HL-60 (cell line): ENCODE measurements around the gene LSAMP.

Experiments used
- DNase-seq, 2 experiments: peaks; one replicate each; pipeline ENCODE4 v3.0.0-alpha.2; 2010 to 2020; ENCODE audit warnings: low read depth in 1 of 2, low spot score in 1 of 2
- H3K27ac ChIP-seq: fragments of 250-450 bp; sonication (Bioruptor Pico); replicated peaks from 2 replicates; pipeline ENCODE4 v1.5.1; 2020; ENCODE audit warnings: mild to moderate bottlenecking, moderate library complexity
- H3K27me3 ChIP-seq: fragments of 250-450 bp; sonication (Bioruptor Pico); 2 replicates; pipeline ENCODE4 v1.5.1; 2021; ENCODE audit warnings: mild to moderate bottlenecking, moderate library complexity; ENCODE audit not compliant: insufficient read depth, poor library complexity, severe bottlenecking
- H3K4me3 ChIP-seq: replicated peaks from 2 replicates; pipeline ENCODE4 v1.5.1; 2011; ENCODE audit warnings: mild to moderate bottlenecking, control low read depth, low read length; ENCODE audit not compliant: insufficient read depth
- CTCF ChIP-seq: IDR thresholded peaks from one replicate; pipeline ENCODE4 v1.5.1; 2011; ENCODE audit warnings: low read length, control low read depth, inconsistent platforms; ENCODE audit not compliant: insufficient read depth
- GABPA ChIP-seq: IDR thresholded peaks from 2 replicates; pipeline ENCODE4 v1.6.1; 2012; ENCODE audit warnings: low read depth
- POLR2AphosphoS5 ChIP-seq: IDR thresholded peaks from 2 replicates; pipeline ENCODE4 v1.6.1; 2012; ENCODE audit warnings: low read depth
- REST ChIP-seq: IDR thresholded peaks from 2 replicates; pipeline ENCODE4 v1.6.1; 2012; ENCODE audit warnings: low read depth; ENCODE audit not compliant: insufficient replicate concordance
- SPI1 ChIP-seq: IDR thresholded peaks from 2 replicates; pipeline ENCODE4 v1.6.1; 2012; ENCODE audit warnings: low read depth, mild to moderate bottlenecking, borderline replicate concordance

Gene LSAMP

GRCh38 chr3:116354382-116354781, 90.9 kb downstream of the LSAMP start:
- DNase-seq = no peak
- TF ChIP-seq GABPA = no peak
- TF ChIP-seq CTCF = no peak
- no peak for TF ChIP-seq SPI1
- TF ChIP-seq REST = no peak
- no peak for TF ChIP-seq POLR2AphosphoS5
- Histone ChIP-seq H3K27ac (no peak overlapping the region), H3K4me3 (no peak overlapping the region), H3K27me3 (no peaks in the 10 kb centered on the region)

GRCh38 chr3:116350119-116350733, 95.1 kb downstream of the LSAMP start:
- no peak overlapping the region for H3K4me3 ChIP-seq
- DNase-seq = no peak
- TF ChIP-seq SPI1 (no peak), GABPA (no peak), CTCF (no peak), POLR2AphosphoS5 (no peak), REST (no peak)
- no peak overlapping the region for H3K27ac ChIP-seq
- no peaks in the 10 kb centered on the region for H3K27me3 ChIP-seq

- no peak overlapping the region for H3K4me3 ChIP-seq
- TF ChIP-seq POLR2AphosphoS5 (no peak), REST (no peak), SPI1 (no peak), GABPA (no peak), CTCF (no peak)
- H3K27me3 ChIP-seq = no peaks in the 10 kb centered on the region
- no peak for DNase-seq
- H3K27ac ChIP-seq = no peak overlapping the region
Observed at GRCh38 chr3:116348216-116348615, 97.1 kb downstream of the LSAMP start.
